HG03060 (cell line): ENCODE results near the gene THBS3.
"Not testable (repeated sequence)": the region's sequence is repeated elsewhere in the genome, so short reads cannot be mapped to it uniquely, and the experiment has no call there.

ENCODE experiments used
- ATAC-seq: cut with Tn5 transposase; IDR thresholded peaks from one replicate; pipeline ENCODE4 v1.9.1; 2021; ENCODE audit warnings: low read depth, moderate number of reproducible peaks; ENCODE audit not compliant: unreplicated experiment

THBS3 gene

GRCh38 chr1:155163785-155164184 is 43.9 kb downstream of the THBS3 start:
- ATAC-seq: not testable (repeated sequence)

- ATAC-seq: not testable (repeated sequence)
These were observed 45.1 kb downstream of the THBS3 start for GRCh38 chr1:155162631-155163030.

- no peak for ATAC-seq
These were observed 47.6 kb downstream of the THBS3 start for GRCh38 chr1:155160128-155160527.

- no peak for ATAC-seq
These were observed 48.7 kb downstream of the THBS3 start for GRCh38 chr1:155158991-155159390.

- ATAC-seq: not testable (repeated sequence)
These were observed 51.6 kb downstream of the THBS3 start for GRCh38 chr1:155155996-155156643.
